H1 (cell line): Measurements from ENCODE around the gene MS4A3. TPM values are rescaled to one million over a fixed set of nuclear protein-coding genes. Genes with fewer than 3 reads are reported as not detected.

Experiments used
- CTCF ChIA-PET: fragments of 300-600 bp; sonication (Branson Sonifier 250); formaldehyde crosslinking; loops from one replicate; lab custom pipeline; 2021; ENCODE audit not compliant: partially characterized antibody; lab: Charles Lee
- POLR2A ChIA-PET: fragments of 300-600 bp; sonication (Branson Sonifier 250); formaldehyde crosslinking; loops from one replicate; lab custom pipeline; 2021; ENCODE audit warnings: inconsistent platforms; ENCODE audit not compliant: partially characterized antibody; lab: Charles Lee
- DNase-seq, 2 experiments: peaks; one replicate each; pipeline versions ENCODE4 v3.0.0 to v3.0.0-alpha.2; 2010 to 2022; ENCODE audit warnings: low spot score in 2 of 2, low read depth in 1 of 2, mixed read lengths in 1 of 2
- FAIRE-seq: peaks from 2 replicates; lab custom pipeline; 2011; peaks lifted over from hg19 to GRCh38; lab: Jason Lieb, UNC
- H2AFZ ChIP-seq: 2 replicates; pipeline ENCODE4 v1.8.1; 2012; ENCODE audit warnings: low read length, inconsistent platforms
- H2AK5ac ChIP-seq: 2 replicates; pipeline ENCODE4 v1.6.1; 2013; ENCODE audit warnings: low read depth, low read length
- H2BK120ac ChIP-seq: replicated peaks from 2 replicates; pipeline ENCODE3; 2013; ENCODE audit warnings: low read depth, low read length, inconsistent platforms
- H2BK12ac ChIP-seq: 2 replicates; pipeline ENCODE4 v1.6.1; 2013; ENCODE audit warnings: low read depth, low read length
- H2BK15ac ChIP-seq: 2 replicates; pipeline ENCODE4 v1.6.1; 2013; ENCODE audit warnings: low read length
- H2BK20ac ChIP-seq: 2 replicates; pipeline ENCODE4 v1.6.1; 2013; ENCODE audit warnings: low read length
- H2BK5ac ChIP-seq: 2 replicates; pipeline ENCODE4 v1.6.1; 2013; ENCODE audit warnings: low read depth, low read length
- H3K14ac ChIP-seq: 2 replicates; pipeline ENCODE4 v1.6.1; 2013; ENCODE audit warnings: inconsistent platforms; ENCODE audit not compliant: insufficient read length
- H3K18ac ChIP-seq: 2 replicates; pipeline ENCODE4 v1.6.1; 2013; ENCODE audit warnings: low read length; ENCODE audit errors: extremely low read depth
- H3K23ac ChIP-seq: 2 replicates; pipeline ENCODE4 v1.6.1; 2013; ENCODE audit warnings: inconsistent platforms; ENCODE audit not compliant: insufficient read length
- H3K23me2 ChIP-seq: 2 replicates; pipeline ENCODE4 v1.6.1; 2013; ENCODE audit warnings: low read depth, low read length
- H3K27ac ChIP-seq: 2 replicates; pipeline ENCODE4 v1.6.1; 2011; ENCODE audit warnings: low read depth, low read length, inconsistent platforms
- H3K27me3 ChIP-seq, 4 experiments: replicated peaks in 1 of 4; 1 replicate in 1 of 4; 2 replicates in 3 of 4; pipeline versions ENCODE4 v1.6.1 to v1.8.1; 2011 to 2013; ENCODE audit warnings: low read length in 3 of 4, mild to moderate bottlenecking in 3 of 4, inconsistent platforms in 2 of 4, mixed read lengths in 2 of 4, moderate library complexity in 1 of 4; ENCODE audit not compliant: control insufficient read depth in 3 of 4, insufficient read depth in 3 of 4; ENCODE audit errors: extremely low read depth in 1 of 4
- H3K36me3 ChIP-seq, 4 experiments: 2 replicates each; pipeline versions ENCODE4 v1.6.1 to v1.8.1; 2011 to 2013; ENCODE audit warnings: mild to moderate bottlenecking in 4 of 4, low read length in 3 of 4, moderate library complexity in 2 of 4, control low read depth in 1 of 4, inconsistent platforms in 1 of 4; ENCODE audit not compliant: insufficient read depth in 4 of 4, control insufficient read depth in 2 of 4
- H3K4ac ChIP-seq: replicated peaks from 2 replicates; pipeline ENCODE3; 2013; ENCODE audit warnings: low read length, low read depth, mixed read lengths, inconsistent platforms; ENCODE audit not compliant: insufficient read length
- H3K4me1 ChIP-seq, 4 experiments: replicated peaks in 1 of 4; 1 replicate in 1 of 4; 2 replicates in 3 of 4; pipeline versions ENCODE4 v1.6.1 to v1.8.1; 2011 to 2013; ENCODE audit warnings: low read length in 3 of 4, inconsistent platforms in 2 of 4, mixed read lengths in 1 of 4; ENCODE audit not compliant: insufficient read depth in 4 of 4, control insufficient read depth in 3 of 4
- H3K4me2 ChIP-seq, 2 experiments: 2 replicates each; pipeline versions ENCODE4 v1.6.1 to v1.8.1; 2011 to 2013; ENCODE audit warnings: low read depth in 2 of 2, low read length in 2 of 2, control low read depth in 1 of 2, inconsistent platforms in 1 of 2, mild to moderate bottlenecking in 1 of 2; ENCODE audit not compliant: insufficient read depth in 1 of 2
- H3K4me3 ChIP-seq, 4 experiments: fragments of 200-600, 300-600 bp in 1 of 4; sonication (generic), shearing (Covaris generic), sonication (Bioruptor Twin) in 1 of 4; 2 replicates each; pipeline versions ENCODE4 v1.5.1 to v1.8.1; 2011 to 2016; ENCODE audit warnings: low read length in 4 of 4, low read depth in 3 of 4, control low read depth in 2 of 4, inconsistent platforms in 2 of 4, mild to moderate bottlenecking in 2 of 4, mixed read lengths in 1 of 4, moderate library complexity in 1 of 4; ENCODE audit not compliant: insufficient read depth in 2 of 4; ENCODE audit errors: extremely low read depth in 1 of 4
- H3K56ac ChIP-seq: replicated peaks from 2 replicates; pipeline ENCODE3; 2013; ENCODE audit warnings: low read depth, mild to moderate bottlenecking, mixed read lengths, low read length, inconsistent platforms; ENCODE audit not compliant: insufficient read length
- H3K79me1 ChIP-seq: 2 replicates; pipeline ENCODE4 v1.6.1; 2013; ENCODE audit warnings: low read depth, low read length, control low read depth
- H3K79me2 ChIP-seq, 2 experiments: 2 replicates each; pipeline versions ENCODE4 v1.6.1 to v1.8.1; 2012 to 2013; ENCODE audit warnings: low read length in 2 of 2, mild to moderate bottlenecking in 2 of 2, inconsistent platforms in 1 of 2; ENCODE audit not compliant: insufficient read depth in 2 of 2, control insufficient read depth in 1 of 2
- H3K9ac ChIP-seq, 4 experiments: replicated peaks in 1 of 4; 1 replicate in 1 of 4; 2 replicates in 3 of 4; pipeline versions ENCODE4 v1.6.1 to v1.8.1; 2011 to 2013; ENCODE audit warnings: low read depth in 3 of 4, low read length in 3 of 4, control low read depth in 2 of 4, mild to moderate bottlenecking in 2 of 4, moderate library complexity in 2 of 4, inconsistent platforms in 1 of 4; ENCODE audit errors: extremely low read depth in 1 of 4
- H3K9me3 ChIP-seq, 2 experiments: 2 replicates each; pipeline versions ENCODE4 v1.6.1 to v1.8.1; 2012 to 2013; ENCODE audit warnings: mild to moderate bottlenecking in 2 of 2, moderate library complexity in 2 of 2, control low read depth in 1 of 2, inconsistent platforms in 1 of 2, low read depth in 1 of 2, low read length in 1 of 2, mixed read lengths in 1 of 2; ENCODE audit not compliant: insufficient read depth in 2 of 2
- H4K20me1 ChIP-seq, 2 experiments: replicated peaks in 1 of 2; 2 replicates each; pipeline versions ENCODE3 to v1.8.1; 2011 to 2013; ENCODE audit warnings: inconsistent platforms in 2 of 2, low read length in 2 of 2, mild to moderate bottlenecking in 1 of 2; ENCODE audit not compliant: insufficient read depth in 2 of 2, control insufficient read depth in 1 of 2
- H4K5ac ChIP-seq: 2 replicates; pipeline ENCODE4 v1.6.1; 2013; ENCODE audit warnings: low read length, low read depth, mixed read lengths, inconsistent platforms; ENCODE audit not compliant: insufficient read length
- H4K8ac ChIP-seq: 2 replicates; pipeline ENCODE4 v1.8.0; 2013; ENCODE audit warnings: mild to moderate bottlenecking, moderate library complexity, low read length, inconsistent platforms; ENCODE audit not compliant: insufficient read depth; ENCODE audit errors: extremely low read depth
- H4K91ac ChIP-seq: replicated peaks from 2 replicates; pipeline ENCODE3; 2013; ENCODE audit warnings: low read length, mixed read lengths, inconsistent platforms; ENCODE audit not compliant: insufficient read length
- BACH1 ChIP-seq: IDR thresholded peaks from 2 replicates; pipeline ENCODE4 v1.6.1; 2012; ENCODE audit warnings: low read length, improper control_type of control experiment
- CHD1 ChIP-seq: IDR thresholded peaks from 2 replicates; pipeline ENCODE4 v1.6.1; 2012; ENCODE audit warnings: low read depth, low read length, improper control_type of control experiment
- CHD2 ChIP-seq: IDR thresholded peaks from 2 replicates; pipeline ENCODE4 v1.6.1; 2012; ENCODE audit warnings: low read length, improper control_type of control experiment
- EZH2 ChIP-seq: fragments of 200-600 bp; sonication (generic); IDR thresholded peaks from 2 replicates; pipeline ENCODE4 v1.7.1; 2012; ENCODE audit warnings: low read depth, mild to moderate bottlenecking, moderate library complexity, low read length, inconsistent platforms; ENCODE audit not compliant: severe bottlenecking
- HDAC6 ChIP-seq: IDR thresholded peaks from one replicate; pipeline ENCODE4 v1.7.1; 2012; ENCODE audit warnings: low read depth, mild to moderate bottlenecking, inconsistent platforms, low read length, moderate library complexity
- KDM5A ChIP-seq: fragments of 200-600 bp; IDR thresholded peaks from 2 replicates; pipeline ENCODE4 v1.7.1; 2012; ENCODE audit warnings: mild to moderate bottlenecking, low read length, inconsistent platforms, mixed read lengths
- PHF8 ChIP-seq: fragments of 200-600 bp; sonication (generic); conservative IDR thresholded peaks from 2 replicates; pipeline ENCODE4 v1.7.1; 2012; ENCODE audit warnings: low read depth, mild to moderate bottlenecking, inconsistent platforms, low read length, moderate library complexity
- RFX5 ChIP-seq: IDR thresholded peaks from 2 replicates; pipeline ENCODE4 v1.6.1; 2011; ENCODE audit warnings: low read depth, low read length, improper control_type of control experiment, borderline replicate concordance
- SIN3A ChIP-seq, 2 experiments: IDR thresholded peaks in 1 of 2; conservative IDR thresholded peaks in 1 of 2; 2 replicates each; pipeline ENCODE4 v1.6.1; 2011 to 2012; ENCODE audit warnings: low read length in 2 of 2, improper control_type of control experiment in 1 of 2, low read depth in 1 of 2, mild to moderate bottlenecking in 1 of 2
- SP4 ChIP-seq: IDR thresholded peaks from 2 replicates; pipeline ENCODE4 v1.6.1; 2012; ENCODE audit warnings: low read length, inconsistent platforms
- TAF1 ChIP-seq: IDR thresholded peaks from 2 replicates; pipeline ENCODE4 v1.6.1; 2011; ENCODE audit warnings: mild to moderate bottlenecking, low read depth, low read length
- WGBS, 2 experiments: shearing (Covaris generic) in 1 of 2; methylation state at CpG; one replicate each; pipeline versions ENCODE4 v1.1.6 to v1.1.7; 2013 to 2015; ENCODE audit warnings: low lambda C conversion rate in 2 of 2, mixed read lengths in 2 of 2, inconsistent platforms in 1 of 2, low coverage in 1 of 2, missing lambda C conversion rate in 1 of 2; ENCODE audit not compliant: insufficient replicate concordance in 2 of 2, insufficient coverage in 1 of 2, insufficient read length in 1 of 2; ENCODE audit errors: extremely low coverage in 1 of 2, missing lambda C conversion rate in 1 of 2; 5-methylcytosine and 5-hydroxymethylcytosine counted together
- polyA plus RNA-seq, 7 experiments: library from polyadenylated mRNA; depleted of rRNA in 3 of 7; stranded (reverse) in 5 of 7; unstranded in 2 of 7; fragments of >200 nt in 5 of 7; fragments of 200-250 nt in 2 of 7; gene quantifications; 1 replicate in 5 of 7; 2 replicates in 1 of 7; 4 replicates in 1 of 7; pipeline versions ENCODE4 v1.2.1 to v1.2.3, GENCODE V29; 2011 to 2013; ENCODE audit warnings: missing spikeins in 2 of 7, mixed read lengths in 2 of 7
- total RNA-seq: library from RNA; stranded (reverse); fragmentation: NEBNext Ultra II Directional; extraction: Animal tissue kit (Norgen Biotek cat#: 25700); gene quantifications from 2 replicates; pipeline ENCODE4 v1.2.1, GENCODE V29; 2021
- TF ChIP-seq, protein P1 (sequence below): IDR thresholded peaks from 2 replicates; pipeline ENCODE4 v1.6.1; 2011; ENCODE audit warnings: low read length, improper control_type of control experiment

The MS4A3 gene
- total and polyA plus RNA-seq, 2 of the 8 experiments (the other 6 are each of a cell fraction or from before 2014, with no cell fraction given): not detected

DNA sequence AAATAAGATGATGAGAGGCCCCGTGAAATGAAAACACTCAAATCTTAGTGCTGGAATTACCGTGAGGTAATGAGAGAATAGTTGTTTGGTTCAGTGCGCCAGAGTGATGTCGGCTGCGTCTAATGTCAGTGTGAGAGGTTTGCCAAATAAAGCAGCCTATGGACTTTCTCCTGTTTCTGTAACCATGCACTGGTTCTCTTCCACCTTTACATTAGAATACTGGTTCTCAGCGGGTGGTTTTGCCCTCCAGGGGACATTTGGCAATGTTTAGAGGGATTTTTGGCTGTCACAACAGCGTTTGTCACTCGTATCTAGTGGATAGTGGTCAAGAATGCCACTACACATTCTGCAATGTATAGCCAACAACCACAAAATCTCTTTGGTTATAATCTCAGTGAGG lies 38.4 kb upstream of the MS4A3 start:
- 73% methylated on average over 8 of the region's 8 CpGs; no CpG with 5 or more reads in 1 of the 2 experiments for WGBS, 2 experiments
- CTCF ChIA-PET: no interaction called here
- no peak for TF ChIP-seq SIN3A (conservative IDR thresholded peaks at IDR 0.05 in 1 of 2, IDR thresholded peaks at IDR 0.05 in 1 of 2; ENCODE audit: low read depth in 1 of 2, low read length in 2 of 2)
- TF ChIP-seq PHF8: no peak
- TF ChIP-seq RFX5: no peak
- TF ChIP-seq CHD2: no peak
- no peak for TF ChIP-seq SP4
- no peak for TF ChIP-seq EZH2
- TF ChIP-seq BACH1: no peak
- TF ChIP-seq, protein P1, sequence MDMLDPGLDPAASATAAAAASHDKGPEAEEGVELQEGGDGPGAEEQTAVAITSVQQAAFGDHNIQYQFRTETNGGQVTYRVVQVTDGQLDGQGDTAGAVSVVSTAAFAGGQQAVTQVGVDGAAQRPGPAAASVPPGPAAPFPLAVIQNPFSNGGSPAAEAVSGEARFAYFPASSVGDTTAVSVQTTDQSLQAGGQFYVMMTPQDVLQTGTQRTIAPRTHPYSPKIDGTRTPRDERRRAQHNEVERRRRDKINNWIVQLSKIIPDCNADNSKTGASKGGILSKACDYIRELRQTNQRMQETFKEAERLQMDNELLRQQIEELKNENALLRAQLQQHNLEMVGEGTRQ: no peak
- TF ChIP-seq KDM5A: no peak
- TF ChIP-seq HDAC6: no peak
- no peak for TF ChIP-seq TAF1
- no peak for TF ChIP-seq CHD1

More for the DNA sequence above, 38.4 kb upstream of the MS4A3 start:
- H2AFZ ChIP-seq: no peak overlapping the region
- H3K27me3 ChIP-seq: no peaks in the 10 kb centered on the region
- H3K79me2 ChIP-seq: no peaks in the 10 kb centered on the region
- no peaks in the 10 kb centered on the region for H3K79me1 ChIP-seq
- POLR2A ChIA-PET: no interaction called here
- no peak overlapping the region for H3K23ac ChIP-seq
- no peak overlapping the region for H2BK5ac ChIP-seq
- H3K4ac ChIP-seq: no peak overlapping the region
- H4K91ac ChIP-seq: no peak overlapping the region
- no peak overlapping the region for H2AK5ac ChIP-seq
- peaks cover 0 to 5% (median 0%) of the 10 kb centered on the region in 4 experiments; a peak in 2 of 7 replicates for H3K4me1 ChIP-seq
- H3K14ac ChIP-seq: no peak overlapping the region
- H3K9ac ChIP-seq: no peak overlapping the region; a peak in 1 of 7 replicates
- H3K9me3 ChIP-seq: peaks cover 0 to 8% of the 10 kb centered on the region in 2 experiments; a peak in 1 of 4 replicates
- no peak overlapping the region for H2BK120ac ChIP-seq
- H3K27ac ChIP-seq: no peak overlapping the region
- H3K4me3 ChIP-seq: no peak overlapping the region
- H4K8ac ChIP-seq: no peak overlapping the region
- no peak overlapping the region for H2BK20ac ChIP-seq
- no peaks in the 10 kb centered on the region for H3K36me3 ChIP-seq
- no peak overlapping the region for H3K56ac ChIP-seq
- DNase-seq: no peak
- H3K18ac ChIP-seq: no peak overlapping the region
- H3K23me2 ChIP-seq: no peaks in the 10 kb centered on the region
- no peaks in the 10 kb centered on the region for H4K20me1 ChIP-seq
- no peak overlapping the region for H4K5ac ChIP-seq
- H2BK12ac ChIP-seq: no peak overlapping the region
- no peak overlapping the region for H3K4me2 ChIP-seq
- H2BK15ac ChIP-seq: no peak overlapping the region
- FAIRE-seq: peak; percentile 48
